ENCODE measurements around the gene ATP2B1. TPM values are rescaled to one million over a fixed set of nuclear protein-coding genes. Genes with fewer than 3 reads are reported as not detected.

ATP2B1 gene
- total and polyA plus RNA-seq, 2 donors (not counting 1 experiment from before 2014, with no cell fraction given) = 26.1 to 238 TPM

DNA sequence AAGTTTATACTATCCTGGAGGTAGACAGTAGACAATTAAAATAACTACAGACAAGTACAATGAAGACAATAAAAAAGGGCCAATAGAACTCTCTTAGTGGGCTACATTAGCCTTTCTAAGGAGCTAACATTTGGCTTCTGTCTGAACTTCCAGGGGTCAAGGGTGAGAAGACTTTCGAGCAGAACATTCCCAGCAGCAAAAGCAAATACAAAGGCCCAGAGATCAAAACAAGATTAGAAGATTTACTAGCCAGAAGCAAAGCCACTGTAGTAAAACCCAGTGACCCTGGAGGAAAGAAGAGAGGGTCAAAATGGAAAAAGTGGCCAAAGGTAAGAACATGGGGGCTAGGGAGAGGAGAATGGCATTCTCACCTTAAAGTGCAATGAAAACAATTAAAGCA, 63.2 kb downstream of the ATP2B1 start:
- H3K4me1 Mint-ChIP-seq = peaks cover 55% of the 10 kb centered on the region
- ATAC-seq (ENCODE audit: low read depth) (no peak), DNase-seq (no peak)
- H3K36me3 ChIP-seq (replicated peaks in 1 of 2; ENCODE audit: control extremely low read depth in 1 of 2, control insufficient read depth in 1 of 2, extremely low read depth in 1 of 2, insufficient read depth in 2 of 2, low read length in 1 of 2) = peaks cover 29 to 58% of the 10 kb centered on the region in 2 experiments
- no peak overlapping the region for H3K9ac ChIP-seq (ENCODE audit: low read length)
- no peak overlapping the region for H3K27ac Mint-ChIP-seq
- no peak overlapping the region for H2AFZ ChIP-seq (ENCODE audit: insufficient read depth, low read depth, low read length, poor library complexity, severe bottlenecking)
- H3K4me2 ChIP-seq (replicated peaks; ENCODE audit: low read depth, low read length, poor library complexity, severe bottlenecking) = no peak overlapping the region
- no peak overlapping the region for H3K4me3 ChIP-seq (ENCODE audit: control extremely low read depth in 1 of 5, extremely low read depth in 1 of 5, insufficient read depth in 1 of 5, low read depth in 2 of 5, low read length in 4 of 5)
- H3K27ac ChIP-seq (ENCODE audit: low read length in 2 of 2) = peak overlapping the region in 1 of 2 donors; percentile 24
- TF ChIP-seq EZH2 (IDR thresholded peaks at IDR 0.05; ENCODE audit: borderline replicate concordance, insufficient read depth, low read depth, low read length, poor library complexity, severe bottlenecking) = no peak
- TF ChIP-seq, protein P1, sequence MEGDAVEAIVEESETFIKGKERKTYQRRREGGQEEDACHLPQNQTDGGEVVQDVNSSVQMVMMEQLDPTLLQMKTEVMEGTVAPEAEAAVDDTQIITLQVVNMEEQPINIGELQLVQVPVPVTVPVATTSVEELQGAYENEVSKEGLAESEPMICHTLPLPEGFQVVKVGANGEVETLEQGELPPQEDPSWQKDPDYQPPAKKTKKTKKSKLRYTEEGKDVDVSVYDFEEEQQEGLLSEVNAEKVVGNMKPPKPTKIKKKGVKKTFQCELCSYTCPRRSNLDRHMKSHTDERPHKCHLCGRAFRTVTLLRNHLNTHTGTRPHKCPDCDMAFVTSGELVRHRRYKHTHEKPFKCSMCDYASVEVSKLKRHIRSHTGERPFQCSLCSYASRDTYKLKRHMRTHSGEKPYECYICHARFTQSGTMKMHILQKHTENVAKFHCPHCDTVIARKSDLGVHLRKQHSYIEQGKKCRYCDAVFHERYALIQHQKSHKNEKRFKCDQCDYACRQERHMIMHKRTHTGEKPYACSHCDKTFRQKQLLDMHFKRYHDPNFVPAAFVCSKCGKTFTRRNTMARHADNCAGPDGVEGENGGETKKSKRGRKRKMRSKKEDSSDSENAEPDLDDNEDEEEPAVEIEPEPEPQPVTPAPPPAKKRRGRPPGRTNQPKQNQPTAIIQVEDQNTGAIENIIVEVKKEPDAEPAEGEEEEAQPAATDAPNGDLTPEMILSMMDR (IDR thresholded peaks at IDR 0.05) = no peak
- no peak overlapping the region for H3K4me3 Mint-ChIP-seq
- H3K9me3 ChIP-seq (ENCODE audit: control extremely low read depth in 1 of 3, control insufficient read depth in 2 of 3, insufficient read depth in 1 of 3, low read length in 2 of 3) = no peaks in the 10 kb centered on the region
- peaks cover 83% of the 10 kb centered on the region for H3K79me2 ChIP-seq (ENCODE audit: control insufficient read depth, insufficient read depth, low read length)
- ChIA-PET POLR2A (no interaction called here), CTCF (no interaction called here)
- H3K27me3 ChIP-seq (replicated peaks in 1 of 4; ENCODE audit: control extremely low read depth in 1 of 4, control insufficient read depth in 3 of 4, insufficient read depth in 4 of 4, low read length in 3 of 4) = no peaks in the 10 kb centered on the region
- no CpG with 5 or more reads among the region's 1 CpG for WGBS (ENCODE audit: insufficient coverage)
- H3K27me3 Mint-ChIP-seq = no peaks in the 10 kb centered on the region
- H4K20me1 ChIP-seq (ENCODE audit: control insufficient read depth, insufficient read depth, low read length, poor library complexity, severe bottlenecking) = peaks cover 96% of the 10 kb centered on the region
- H3K9me3 Mint-ChIP-seq (ENCODE audit: insufficient read depth) = no peaks in the 10 kb centered on the region
- intact Hi-C loops (cut with micrococcal nuclease) = no loop called here
- peaks cover 4 to 17% of the 10 kb centered on the region in 2 donors for H3K4me1 ChIP-seq (ENCODE audit: control insufficient read depth in 2 of 2, insufficient read depth in 2 of 2, low read length in 2 of 2)

DNA sequence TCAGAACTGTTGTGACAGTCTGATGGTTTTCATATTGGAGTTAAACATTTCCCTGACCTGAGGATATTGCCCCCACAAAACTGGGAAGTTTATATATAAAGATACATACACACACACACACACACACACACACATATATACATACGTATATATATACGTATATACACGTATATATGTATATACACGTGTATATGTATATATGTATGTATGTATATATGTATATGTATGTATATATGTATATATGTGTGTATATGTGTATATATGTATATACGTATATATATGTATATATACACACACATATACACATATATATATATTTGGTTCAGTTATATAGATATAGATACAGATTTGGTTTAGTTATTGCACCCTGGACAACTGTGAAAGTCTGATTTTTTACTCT, 65.7 kb downstream of the ATP2B1 start:
- Histone ChIP-seq H3K9ac (ENCODE audit: low read length) (no peak overlapping the region), H3K79me2 (ENCODE audit: control insufficient read depth, insufficient read depth, low read length) (peaks cover 66% of the 10 kb centered on the region), H3K4me1 (ENCODE audit: control insufficient read depth in 2 of 2, insufficient read depth in 2 of 2, low read length in 2 of 2) (peaks cover 4 to 14% of the 10 kb centered on the region in 2 donors), H3K27ac (ENCODE audit: low read length in 2 of 2) (no peak overlapping the region), H3K36me3 (replicated peaks in 1 of 2; ENCODE audit: control extremely low read depth in 1 of 2, control insufficient read depth in 1 of 2, extremely low read depth in 1 of 2, insufficient read depth in 2 of 2, low read length in 1 of 2) (peaks cover 22 to 37% of the 10 kb centered on the region in 2 experiments), H4K20me1 (ENCODE audit: control insufficient read depth, insufficient read depth, low read length, poor library complexity, severe bottlenecking) (peaks cover 82% of the 10 kb centered on the region), H3K4me2 (replicated peaks; ENCODE audit: low read depth, low read length, poor library complexity, severe bottlenecking) (no peak overlapping the region), H2AFZ (ENCODE audit: insufficient read depth, low read depth, low read length, poor library complexity, severe bottlenecking) (no peak overlapping the region), H3K9me3 (ENCODE audit: control extremely low read depth in 1 of 3, control insufficient read depth in 2 of 3, insufficient read depth in 1 of 3, low read length in 2 of 3) (no peaks in the 10 kb centered on the region), H3K27me3 (replicated peaks in 1 of 4; ENCODE audit: control extremely low read depth in 1 of 4, control insufficient read depth in 3 of 4, insufficient read depth in 4 of 4, low read length in 3 of 4) (no peaks in the 10 kb centered on the region), H3K4me3 (ENCODE audit: control extremely low read depth in 1 of 5, extremely low read depth in 1 of 5, insufficient read depth in 1 of 5, low read depth in 2 of 5, low read length in 4 of 5) (no peak overlapping the region)
- Mint-ChIP-seq H3K4me1 (peaks cover 46% of the 10 kb centered on the region), H3K4me3 (no peak overlapping the region), H3K9me3 (ENCODE audit: insufficient read depth) (no peaks in the 10 kb centered on the region), H3K27me3 (no peaks in the 10 kb centered on the region), H3K27ac (no peak overlapping the region)
- no CpG with 5 or more reads among the region's 5 CpGs for WGBS (ENCODE audit: insufficient coverage)
- DNase-seq (no peak), ATAC-seq (ENCODE audit: low read depth) (no peak)
- ChIA-PET POLR2A (interaction anchor here (0.6 kb wide), 1 partner anchor 210 kb away, joined by 4 read pairs; no protein-coding TSS in a partner anchor), CTCF (no interaction called here)
- intact Hi-C loops (cut with micrococcal nuclease) = loop anchor here (2.0 kb wide), 1 partner anchor 14 kb away; no protein-coding TSS in a partner anchor
- TF ChIP-seq, protein P1 (IDR thresholded peaks at IDR 0.05) = no peak
- no peak for TF ChIP-seq EZH2 (IDR thresholded peaks at IDR 0.05; ENCODE audit: borderline replicate concordance, insufficient read depth, low read depth, low read length, poor library complexity, severe bottlenecking)
